ENCODE results near the gene PI4KA.
A peak's percentile ranks its signal among the peaks of the same experiment; 100 is the strongest.

The PI4KA gene

DNA sequence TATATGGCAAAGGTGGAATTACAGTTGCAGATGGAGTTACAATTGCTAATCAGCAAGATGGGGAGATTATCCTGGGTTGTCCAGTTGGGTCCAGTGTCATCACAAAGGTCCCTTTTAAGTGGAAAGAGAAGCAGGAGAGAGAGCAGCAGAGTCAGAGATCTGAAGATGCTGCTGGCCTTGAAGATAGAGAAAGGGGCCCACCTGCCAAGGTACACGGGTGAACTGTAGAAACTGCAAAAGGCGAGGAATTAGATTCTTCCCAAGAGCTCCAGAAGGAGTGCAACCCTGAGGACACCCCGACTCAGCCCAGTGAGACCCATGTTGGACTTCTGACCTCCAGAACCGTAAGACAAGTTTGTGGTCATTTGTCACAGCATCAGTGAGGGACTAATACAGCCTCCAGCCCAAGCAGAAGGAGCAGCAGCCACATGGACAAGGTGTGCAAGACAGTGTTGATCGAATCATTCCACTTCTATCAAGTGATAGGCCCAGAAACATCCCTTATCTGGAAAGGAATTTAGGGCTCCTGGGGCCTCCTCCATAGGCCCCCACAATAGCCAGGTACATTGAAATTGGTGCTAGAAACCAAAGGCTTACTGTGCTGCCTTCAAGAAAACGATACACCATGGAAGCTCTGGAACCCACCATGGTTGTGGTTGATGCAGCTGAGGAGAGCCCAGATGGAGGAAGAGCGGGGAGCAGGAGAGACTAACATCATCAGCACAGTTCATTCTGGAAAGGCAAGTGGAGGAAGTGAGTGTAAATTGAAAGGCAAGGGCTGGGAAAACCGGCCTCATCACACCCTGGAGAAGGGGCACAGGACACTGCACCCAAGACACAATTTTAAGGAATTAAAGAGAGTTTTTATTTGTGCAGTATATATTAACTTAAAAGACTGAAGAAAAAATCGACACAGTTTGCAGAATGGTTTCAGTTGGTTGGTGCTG, 23.5 kb upstream of the PI4KA start:
- no peak for DNase-seq (ENCODE audit: low read depth in 2 of 2)

DNA sequence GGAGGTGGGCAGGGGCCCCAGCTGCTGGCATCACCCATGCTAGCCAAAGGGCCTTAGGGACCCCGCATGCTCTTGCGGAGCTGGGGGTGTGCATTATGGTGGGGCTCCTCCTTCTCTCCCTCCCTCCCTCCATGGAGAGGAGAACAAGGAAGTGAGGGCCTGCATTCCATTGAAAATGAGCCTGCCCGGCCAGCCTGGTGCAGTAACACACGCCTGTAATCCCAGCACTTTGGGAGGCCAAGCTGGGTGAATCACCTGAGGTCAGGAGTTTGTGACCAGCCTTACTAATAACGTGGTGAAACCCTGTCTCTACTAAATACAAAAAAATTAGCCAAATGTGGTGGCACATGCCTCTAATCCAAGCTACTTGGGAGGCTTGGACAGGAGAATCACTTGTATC, 22.6 kb upstream of the PI4KA start:
- DNase-seq (ENCODE audit: low read depth in 2 of 2): no peak

DNA sequence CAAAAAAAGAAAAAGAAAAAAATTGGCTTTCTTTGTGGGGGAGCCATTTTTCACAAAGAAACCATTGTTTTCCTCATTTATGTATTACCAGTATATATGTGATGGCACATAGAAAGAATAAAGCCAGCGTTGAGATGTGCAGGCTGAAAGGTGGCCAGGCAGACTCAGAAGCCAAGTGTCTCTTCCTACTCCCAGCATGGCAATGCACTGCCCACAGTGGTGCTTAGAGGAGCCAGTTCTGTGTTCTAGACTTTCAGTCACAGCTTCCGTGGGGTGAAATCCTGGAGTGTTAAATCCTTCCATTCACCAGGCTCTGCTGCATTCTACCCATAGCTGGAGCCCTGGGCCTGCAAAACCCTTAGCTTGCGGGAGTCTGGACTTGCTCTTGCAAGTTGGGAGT, 19.1 kb upstream of the PI4KA start:
- no peak for DNase-seq (ENCODE audit: low read depth in 2 of 2)

DNA sequence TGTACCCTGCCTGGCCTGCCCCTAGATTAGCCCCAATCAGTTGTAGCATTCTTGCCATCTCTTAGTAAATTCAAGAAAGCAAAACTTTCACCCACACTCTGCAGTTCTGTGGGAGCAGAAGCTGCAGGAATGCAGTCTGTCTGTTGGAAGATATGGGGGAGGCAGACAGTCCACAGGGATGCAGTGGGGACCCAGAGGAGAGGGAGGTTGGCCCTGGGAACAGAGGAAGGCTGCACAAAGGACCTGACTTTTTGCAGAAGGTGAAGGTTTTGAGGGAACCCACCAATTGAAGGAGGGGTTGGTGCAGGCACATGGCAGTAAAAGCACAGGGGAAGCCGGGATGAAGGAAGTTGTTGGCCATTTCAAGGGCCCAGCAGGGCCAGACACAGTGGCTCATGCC, 16.7 kb upstream of the PI4KA start:
- DNase-seq (ENCODE audit: low read depth in 2 of 2): no peak

DNA sequence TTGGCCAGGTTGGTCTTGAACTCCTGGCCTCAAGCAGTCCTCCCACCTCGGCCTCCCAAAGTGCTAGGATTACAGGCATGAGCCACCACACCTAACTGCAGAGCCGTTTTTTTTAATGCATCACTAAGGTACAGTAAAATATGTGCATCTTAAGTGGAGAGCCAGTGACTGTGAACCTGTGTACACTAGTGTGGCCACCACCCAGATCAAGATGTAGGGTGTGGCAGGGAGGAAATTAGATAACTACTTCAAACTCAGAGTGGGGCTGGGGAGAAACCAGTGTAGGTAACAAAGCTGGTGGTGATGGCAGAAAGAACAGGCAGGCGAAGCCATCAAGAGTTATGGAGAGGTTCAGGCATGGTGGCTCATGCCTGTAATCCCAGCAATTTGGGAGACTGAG, 14.6 kb upstream of the PI4KA start:
- DNase-seq (ENCODE audit: low read depth in 2 of 2): no peak

DNA sequence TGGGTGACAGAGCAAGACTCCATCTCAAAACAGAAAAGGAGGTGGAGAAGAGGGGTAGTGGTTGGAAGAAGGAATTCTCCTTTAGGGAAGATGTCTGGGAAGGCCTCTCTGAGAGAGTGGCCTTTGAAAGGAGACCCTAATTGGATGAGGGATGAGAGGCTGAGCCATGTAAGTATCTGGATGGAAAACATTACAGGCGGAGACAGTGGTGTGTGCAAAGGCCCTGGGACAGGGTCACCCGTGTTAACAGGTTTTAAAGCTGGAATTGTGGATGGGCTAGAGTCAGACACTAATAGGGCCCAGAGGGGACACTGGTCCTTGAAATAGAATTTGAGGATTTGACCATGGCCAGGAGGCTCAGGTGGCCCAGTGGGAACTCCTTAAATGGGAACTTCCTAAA, 10.6 kb upstream of the PI4KA start:
- DNase-seq (ENCODE audit: low read depth in 2 of 2): no peak

DNA sequence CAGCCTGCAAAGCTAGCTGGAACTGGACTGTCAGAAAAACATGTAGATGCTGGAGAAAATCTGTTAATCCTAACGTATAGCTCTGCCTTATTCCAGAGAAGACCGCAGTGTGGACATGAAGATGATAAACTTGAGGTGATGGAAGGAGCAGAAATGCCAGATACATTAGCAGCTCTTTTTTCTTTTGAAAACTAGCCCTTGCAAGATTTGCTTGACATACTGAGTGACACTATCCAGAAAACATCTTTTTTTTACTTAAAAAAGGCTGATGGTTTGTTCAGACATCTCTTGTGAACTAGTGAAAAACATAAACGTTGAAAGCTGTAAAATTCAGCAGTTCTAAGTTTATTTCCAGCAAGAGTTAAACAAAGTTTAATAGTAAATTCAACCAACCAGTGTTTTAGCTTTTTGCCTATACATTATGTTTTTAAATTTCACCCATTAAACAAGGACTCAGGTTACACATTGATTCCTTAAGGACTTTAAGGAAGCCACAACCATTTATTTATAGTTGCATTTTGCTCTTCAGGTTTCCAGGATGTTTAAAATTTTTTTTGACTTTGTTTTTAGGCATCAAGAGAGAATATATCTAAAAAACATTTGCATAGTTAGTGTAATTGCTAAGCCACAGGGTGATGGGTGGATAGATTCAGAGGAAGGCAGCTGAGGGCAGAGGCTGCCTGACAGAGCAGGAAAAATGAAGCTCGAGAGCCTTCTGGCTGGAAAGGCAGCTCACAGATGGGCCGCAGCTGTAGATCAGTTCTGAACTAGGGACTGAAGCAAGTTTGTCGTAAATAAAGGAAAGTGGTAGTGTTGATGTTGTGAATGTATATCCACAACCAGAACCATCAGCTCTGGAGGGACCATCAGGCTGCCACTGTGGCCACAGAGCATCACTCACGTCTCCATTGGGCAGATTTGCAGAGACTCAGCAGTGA, 9.7 kb upstream of the PI4KA start:
- no peak for DNase-seq (ENCODE audit: low read depth in 2 of 2)

DNA sequence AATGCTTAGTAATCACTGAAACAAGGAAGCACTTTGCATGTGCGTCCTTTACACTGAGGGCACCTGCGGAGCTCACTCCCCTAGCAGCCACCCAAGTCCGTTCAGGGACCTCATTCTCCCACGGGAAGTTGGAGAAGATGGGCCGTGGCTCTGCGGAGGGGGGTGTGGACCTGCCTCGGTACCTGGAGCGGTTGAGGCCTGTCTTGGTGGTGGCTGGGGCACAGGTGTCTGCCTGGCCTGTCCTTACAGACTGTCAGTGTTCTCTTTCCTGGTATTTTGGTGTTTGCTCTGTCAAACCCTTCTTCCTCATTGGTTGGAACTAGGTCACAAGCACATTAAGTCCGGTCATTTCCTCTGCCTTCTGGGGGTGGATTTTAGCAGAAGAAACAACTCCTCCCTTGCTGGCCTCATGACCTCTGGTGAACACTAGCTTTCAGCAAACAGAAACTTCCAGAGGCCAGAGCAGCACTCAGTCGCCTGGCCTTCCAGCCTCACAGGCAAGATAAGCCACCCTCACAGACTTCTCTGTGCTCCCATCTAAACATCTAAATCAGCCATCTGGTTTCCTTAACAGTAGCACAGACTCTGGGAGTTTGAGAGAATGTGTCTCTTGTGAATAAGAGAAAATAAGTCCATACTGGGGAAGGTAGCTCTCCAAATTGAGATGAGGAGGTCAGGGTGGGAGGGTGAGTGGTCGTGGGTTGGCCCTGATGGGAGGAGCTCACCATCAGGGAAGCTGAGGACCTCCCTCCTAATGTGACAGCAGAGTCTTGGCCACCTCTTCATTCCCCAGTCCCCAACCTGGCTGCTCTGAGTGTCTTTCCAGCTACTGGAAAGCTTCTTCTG, 8.8 kb upstream of the PI4KA start:
- no peak for DNase-seq (ENCODE audit: low read depth in 2 of 2)

DNA sequence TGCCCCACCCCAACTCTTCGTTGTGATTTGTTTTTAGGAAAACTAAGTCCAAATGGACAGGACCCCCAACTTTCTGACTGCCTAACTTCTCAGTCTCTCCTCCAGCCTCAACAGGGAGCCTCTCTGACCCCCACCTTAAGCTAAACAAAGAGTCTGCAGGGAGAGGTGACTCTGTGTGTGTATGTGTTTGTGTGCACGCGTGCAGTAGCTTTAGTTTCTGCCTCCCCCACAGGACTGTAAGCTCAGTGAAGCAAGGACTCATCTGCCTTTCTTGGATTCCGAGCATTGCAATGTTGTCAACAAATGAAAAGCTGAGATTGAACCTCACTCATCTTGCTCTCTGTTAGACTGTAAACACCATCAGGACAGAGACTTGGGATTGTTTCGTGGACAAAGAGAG, 8.1 kb upstream of the PI4KA start:
- no peak for DNase-seq (ENCODE audit: low read depth in 2 of 2)

DNA sequence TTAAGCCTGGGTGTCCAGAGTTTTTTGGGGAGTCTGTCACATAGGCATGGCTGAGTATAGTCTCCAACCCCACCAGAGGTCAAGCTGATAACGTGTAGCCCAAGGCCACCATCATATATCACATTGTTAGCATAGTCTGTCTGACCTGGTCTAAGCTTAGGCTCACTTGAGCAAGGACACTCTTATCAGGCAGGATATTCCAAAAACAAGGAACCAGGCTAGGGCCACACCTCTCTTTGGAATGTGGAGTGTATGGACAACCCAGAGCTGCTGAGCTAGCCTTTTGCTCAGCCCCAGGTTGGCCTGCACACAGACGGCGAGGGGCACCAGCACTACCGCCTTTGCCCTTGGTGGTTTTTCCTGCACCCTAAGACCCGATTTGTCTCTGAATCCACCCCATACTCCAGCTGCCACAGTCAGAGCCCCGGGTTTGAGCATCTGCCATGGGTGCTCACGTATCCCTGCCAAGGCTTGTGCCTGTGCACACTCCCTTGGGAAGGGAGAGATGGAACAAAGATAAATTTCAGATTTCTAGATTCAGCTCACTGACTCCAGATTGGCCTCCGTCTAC, 7.3 kb upstream of the PI4KA start:
- DNase-seq (ENCODE audit: low read depth in 2 of 2): no peak

DNA sequence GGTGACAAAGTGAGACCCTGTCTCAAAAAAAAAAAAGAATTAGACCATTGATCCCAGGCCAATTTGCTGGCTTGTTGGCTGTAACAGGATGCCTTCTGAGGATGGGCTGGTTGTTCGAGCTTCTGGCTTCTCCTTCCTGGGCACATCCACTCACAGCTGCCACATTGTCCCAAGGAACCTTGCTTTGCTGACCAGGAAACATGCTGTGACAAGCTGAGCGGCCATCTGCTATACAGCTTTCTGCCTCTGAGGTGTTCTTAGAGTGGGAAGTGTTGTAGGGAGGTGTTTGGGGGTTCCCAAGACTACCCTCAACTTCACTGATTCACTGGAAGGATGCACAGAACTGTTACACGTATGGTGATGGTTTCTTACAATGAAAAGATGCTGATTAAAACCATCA, 6.7 kb upstream of the PI4KA start:
- no peak for DNase-seq (ENCODE audit: low read depth in 2 of 2)

DNA sequence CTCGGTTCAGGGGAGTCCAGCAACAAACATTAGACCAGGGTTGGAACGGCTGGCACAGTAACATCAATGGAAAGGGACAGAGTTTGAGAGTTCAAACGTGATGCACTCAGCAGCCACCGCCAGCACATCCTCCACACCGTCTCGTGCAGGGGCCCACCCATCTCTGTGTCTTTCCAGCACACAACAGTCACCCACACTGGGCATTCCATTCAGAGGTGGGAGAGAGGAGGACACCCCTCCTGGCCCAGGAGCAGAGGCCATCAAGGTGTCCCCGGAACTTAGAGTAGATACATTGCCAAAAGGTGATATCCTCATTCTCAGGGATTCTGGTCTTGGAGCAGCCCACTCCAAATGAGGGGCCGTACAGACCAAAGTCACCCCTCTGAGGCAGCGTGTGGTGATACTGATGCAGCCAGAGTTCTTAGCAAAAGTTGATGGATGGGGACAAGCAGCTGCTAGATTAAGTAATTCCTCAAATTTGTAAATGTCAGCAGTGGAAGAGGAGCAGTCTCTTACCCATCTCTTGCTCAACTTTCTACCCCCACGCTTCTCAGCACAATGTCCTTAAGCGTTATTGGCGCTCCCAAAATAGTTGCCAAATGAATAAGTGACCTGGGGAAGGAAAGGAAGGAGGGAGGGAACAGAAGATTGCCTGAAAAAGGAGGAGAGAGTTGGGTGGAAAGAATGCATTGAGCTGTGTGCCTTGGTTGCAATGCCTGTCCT, 5.7 kb upstream of the PI4KA start:
- DNase-seq (ENCODE audit: low read depth in 2 of 2): no peak

DNA sequence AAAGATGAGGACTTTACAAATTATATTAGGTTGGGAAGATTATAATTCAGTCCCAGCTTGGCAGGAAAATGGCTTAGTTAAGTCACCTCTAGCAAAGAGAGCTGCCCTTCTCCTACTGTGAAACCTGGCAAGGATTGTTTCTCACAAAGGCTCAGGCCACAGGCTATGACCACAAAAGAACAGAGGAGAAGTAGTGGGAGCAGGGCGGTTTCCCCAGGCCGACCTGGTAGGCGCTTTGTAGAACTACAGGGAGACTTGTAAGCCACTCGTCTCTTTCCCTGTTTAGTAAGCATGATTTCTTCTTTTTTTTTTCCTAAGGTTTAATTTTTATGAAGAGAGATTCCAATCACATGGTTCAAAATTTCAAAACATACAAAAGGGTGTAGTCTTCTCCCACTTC, 4.8 kb upstream of the PI4KA start:
- DNase-seq (ENCODE audit: low read depth in 2 of 2): no peak

DNA sequence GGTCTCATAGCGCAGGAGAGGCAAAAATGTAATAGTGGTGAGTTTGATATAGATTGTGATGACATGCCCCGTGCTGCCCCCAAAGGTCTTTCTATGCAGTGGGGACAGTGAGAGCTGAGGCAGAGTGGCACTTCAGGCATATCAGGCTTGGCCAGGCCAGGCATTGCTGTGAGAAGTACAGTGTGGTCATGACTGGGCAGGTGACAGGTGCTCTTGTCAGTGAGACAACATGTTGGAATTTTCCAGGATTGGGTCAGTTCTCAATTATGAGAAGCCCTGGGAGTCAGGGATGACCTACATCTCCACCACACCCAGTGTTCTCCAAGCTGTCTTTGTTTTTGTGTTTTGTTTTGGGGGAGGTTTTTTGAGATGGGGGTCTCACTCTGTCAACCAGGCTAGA, 3.9 kb upstream of the PI4KA start:
- DNase-seq (ENCODE audit: low read depth in 2 of 2): no peak

DNA sequence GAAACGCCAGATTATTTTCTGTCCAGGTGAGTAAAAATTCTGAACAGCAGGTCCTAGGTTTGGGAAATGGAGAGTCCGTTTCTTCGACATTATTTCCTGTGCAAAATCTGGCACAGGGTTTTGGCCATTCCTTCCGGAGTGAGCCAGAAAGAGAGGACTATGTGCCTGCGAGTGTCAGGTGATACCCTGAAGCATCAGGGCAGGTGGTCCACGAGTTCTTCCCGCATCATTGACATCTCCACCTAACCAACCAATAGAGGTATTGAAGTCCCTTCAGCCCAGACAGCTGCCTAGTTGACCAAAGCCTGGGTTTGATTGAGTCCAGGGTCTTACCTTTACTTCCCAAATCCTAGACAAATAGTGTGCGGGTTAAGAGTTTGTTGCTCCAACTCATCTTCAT, 1.0 kb upstream of the PI4KA start:
- DNase-seq (ENCODE audit: low read depth in 2 of 2): no peak

DNA sequence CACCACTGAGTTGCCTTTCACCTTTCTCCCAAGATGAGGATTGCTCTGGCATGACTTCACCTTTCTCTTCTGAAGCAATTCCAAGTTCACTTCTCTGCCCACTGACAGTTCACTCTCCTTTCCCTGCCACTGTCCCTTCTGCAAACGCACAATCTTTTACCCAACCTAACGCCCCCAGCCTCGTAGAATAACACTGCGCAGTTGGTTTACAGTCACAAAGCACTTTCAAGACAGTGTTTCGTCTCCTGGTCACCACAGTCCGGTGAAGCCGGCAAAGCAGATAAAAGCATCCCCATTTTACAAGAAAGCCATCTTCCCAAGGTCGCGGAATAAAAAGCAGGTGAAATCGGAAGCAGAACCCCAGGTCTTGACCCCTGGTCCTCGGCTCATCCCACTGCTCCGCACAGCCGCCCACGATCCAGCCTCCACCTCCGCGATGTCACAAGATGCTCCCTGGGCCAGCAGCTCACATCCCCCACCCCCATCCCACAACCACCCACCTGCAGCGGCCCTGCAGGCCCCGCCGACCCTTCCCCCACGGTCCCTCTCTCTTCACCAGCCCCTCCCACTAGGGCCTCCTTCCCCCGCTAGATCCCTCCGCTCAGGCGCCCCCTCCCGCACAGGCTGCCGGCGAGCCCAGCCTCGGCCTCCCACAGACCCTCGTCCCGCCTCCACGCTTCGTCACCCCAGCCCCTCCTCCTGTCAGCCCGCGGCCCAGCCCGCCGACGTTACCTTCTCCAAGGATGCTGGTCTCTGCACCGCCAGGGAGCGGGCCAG, 585 bp downstream of the PI4KA start:
- peak; percentile 74 to 78 for DNase-seq (ENCODE audit: low read depth in 2 of 2)

DNA sequence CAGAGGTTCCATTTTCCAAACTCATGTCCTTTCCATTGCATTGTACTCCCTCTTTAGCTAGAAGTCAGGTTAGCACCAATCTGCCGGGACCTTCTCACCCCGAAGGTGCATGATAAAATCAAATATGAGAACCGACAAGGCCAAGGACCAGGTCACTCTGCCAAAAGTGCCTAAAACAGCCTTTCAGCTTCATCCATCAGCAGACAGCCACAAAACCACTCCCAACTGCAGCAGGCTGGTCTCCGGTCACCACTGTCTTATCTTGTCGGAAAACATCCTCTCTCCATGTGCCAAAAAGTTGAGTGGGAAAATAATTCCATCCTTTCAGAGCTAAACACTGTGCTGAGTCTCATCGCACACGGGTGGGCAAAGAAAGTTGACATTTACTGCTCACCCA, 1.4 kb downstream of the PI4KA start:
- DNase-seq (ENCODE audit: low read depth in 2 of 2): no peak

DNA sequence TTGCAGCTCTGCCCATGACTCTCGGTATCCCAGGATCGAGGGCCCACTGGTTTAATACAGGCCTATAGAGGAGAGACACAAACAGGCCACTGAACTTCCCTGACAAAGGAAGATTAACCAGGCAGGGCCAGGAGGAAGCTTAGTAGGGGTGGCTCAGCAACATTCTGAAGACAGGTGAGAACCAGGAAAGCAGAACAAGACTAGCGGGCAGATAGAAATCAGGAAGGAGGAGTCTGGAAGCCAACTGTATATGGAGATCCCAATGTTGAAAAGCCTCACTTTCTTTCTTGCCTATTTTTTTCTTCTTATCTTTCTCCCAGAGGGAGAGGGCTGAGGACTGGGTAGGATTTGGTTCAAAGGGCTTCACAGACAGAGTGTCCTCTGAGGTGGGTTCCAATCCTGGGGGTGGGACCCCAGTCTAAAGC, 5.4 kb downstream of the PI4KA start:
- DNase-seq (ENCODE audit: low read depth in 2 of 2): no peak

DNA sequence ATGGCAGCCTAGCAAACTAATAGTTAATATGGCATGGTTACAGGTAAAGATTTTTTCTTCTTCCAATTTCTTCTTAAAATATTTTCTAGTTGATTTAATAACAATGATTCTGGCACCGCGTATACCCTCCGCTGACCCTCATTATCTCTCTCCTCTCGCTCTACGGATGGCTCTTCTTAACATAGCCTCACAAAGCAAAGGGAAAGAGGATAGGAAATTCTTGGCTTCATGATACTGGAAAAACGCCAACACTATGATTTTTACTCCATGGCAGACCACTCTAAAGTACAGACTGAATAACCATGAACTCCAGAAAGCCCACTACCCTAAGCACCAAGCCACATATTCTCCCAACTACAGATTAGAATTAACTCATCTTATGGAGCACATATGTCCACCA, 6.1 kb downstream of the PI4KA start:
- DNase-seq (ENCODE audit: low read depth in 2 of 2): no peak

DNA sequence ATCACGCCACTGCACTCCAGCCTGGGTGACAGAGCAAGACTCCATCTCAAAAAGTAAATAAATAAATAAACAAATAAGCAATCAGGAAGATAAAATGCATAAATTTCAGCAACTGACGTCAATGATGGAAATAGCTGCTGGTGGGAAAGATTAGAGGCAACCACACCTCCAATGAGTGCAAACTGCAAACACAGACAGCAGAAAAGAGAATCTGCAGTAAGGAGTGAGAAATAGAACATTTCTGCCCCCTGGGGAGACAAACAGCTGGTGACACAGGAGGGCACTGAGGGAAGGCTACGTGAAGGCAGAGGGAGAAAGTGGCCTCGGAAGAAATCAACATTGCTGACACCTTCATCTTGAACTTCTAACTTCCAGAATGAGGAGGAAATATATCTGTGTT, 6.5 kb downstream of the PI4KA start:
- DNase-seq (ENCODE audit: low read depth in 2 of 2): no peak

All from stimulated activated CD4-positive, alpha-beta T cell treated with anti-CD3 and anti-CD28 coated beads, Interleukin-1b, Interleukin-23, amount 100 ng/mL, for 4 hours (primary cell).